B cell (primary cell): ENCODE measurements around the gene SHC2.

Experiments
- CTCF ChIP-seq: fragments of 200-600 bp; IDR thresholded peaks from one replicate; pipeline ENCODE4 v1.8.0; 2022; ENCODE audit warnings: antibody characterized with exemption, mild to moderate bottlenecking
- EZH2 ChIP-seq: IDR thresholded peaks from 2 replicates; pipeline ENCODE4 v1.6.1; 2012; ENCODE audit warnings: borderline replicate concordance, low read depth, mild to moderate bottlenecking, moderate library complexity, low read length; ENCODE audit not compliant: insufficient read depth, poor library complexity, severe bottlenecking

- TF ChIP-seq CTCF (no peak), EZH2 (no peak)
These were observed 17.8 kb downstream of the SHC2 start for GRCh38 chr19:443005-443404.
